GM19023 (cell line): ENCODE data around the gene RETN.

Experiments
- ATAC-seq: cut with Tn5 transposase; IDR thresholded peaks from one replicate; pipeline ENCODE4 v1.9.1; 2021; ENCODE audit warnings: mild to moderate bottlenecking, moderate library complexity; ENCODE audit not compliant: unreplicated experiment

Gene RETN

GRCh38 chr19:7668842-7669241 lies at the start of gene RETN:
TSS of gene RETN (plus strand) at chr19:7669049. CDS start at chr19:7669327, 278 bp downstream.
- no peak for ATAC-seq

GRCh38 chr19:7619671-7620441 lies 49.0 kb upstream of the RETN start:
- no peak for ATAC-seq

GRCh38 chr19:7620442-7621412 lies 48.1 kb upstream of the RETN start:
- ATAC-seq, result no peak

GRCh38 chr19:7622933-7623685 lies 45.7 kb upstream of the RETN start:
- ATAC-seq, result no peak

- ATAC-seq, result no peak
Observed at GRCh38 chr19:7623725-7624603, 44.9 kb upstream of the RETN start.

GRCh38 chr19:7624810-7625209 lies 44.0 kb upstream of the RETN start:
- ATAC-seq, result no peak

GRCh38 chr19:7625763-7626372 lies 43.0 kb upstream of the RETN start:
- no peak for ATAC-seq

- no peak for ATAC-seq
Observed at GRCh38 chr19:7627166-7627565, 41.7 kb upstream of the RETN start.

GRCh38 chr19:7628589-7629311 lies 40.1 kb upstream of the RETN start:
- no peak for ATAC-seq

GRCh38 chr19:7629347-7630054 lies 39.3 kb upstream of the RETN start, which contains the start of the genes PET100 and XAB2:
TSS of gene PET100 (plus strand) at chr19:7629793. CDS start at chr19:7629834, 41 bp downstream.
TSS of gene XAB2 (minus strand) at chr19:7629545. CDS start at chr19:7629527, 18 bp downstream.
- peak; percentile 84 for ATAC-seq

GRCh38 chr19:7631577-7631976 lies 37.3 kb upstream of the RETN start:
- ATAC-seq, result no peak

GRCh38 chr19:7632340-7633203 lies 36.3 kb upstream of the RETN start:
- ATAC-seq, result no peak

GRCh38 chr19:7633698-7634097 lies 35.2 kb upstream of the RETN start, which contains the start of gene PCP2:
TSS of gene PCP2 (minus strand) at chr19:7633719. CDS start at chr19:7633457, 262 bp downstream.
- ATAC-seq, result no peak

GRCh38 chr19:7635670-7636069 lies 33.2 kb upstream of the RETN start:
- no peak for ATAC-seq

GRCh38 chr19:7636317-7636690 lies 32.5 kb upstream of the RETN start:
- ATAC-seq, result no peak

GRCh38 chr19:7636691-7637373 lies 32.0 kb upstream of the RETN start, which contains the start of gene STXBP2:
TSS of gene STXBP2 (plus strand) at chr19:7637110. CDS start at chr19:7637150, 40 bp downstream.
- peak; percentile 69 for ATAC-seq
